SK-N-MC (cell line): ENCODE measurements around the gene ABCD3.

Experiments
- EZH2 ChIP-seq: fragments of 200-600 bp; sonication (generic); IDR thresholded peaks from one replicate; pipeline ENCODE4 v1.6.1; 2017; ENCODE audit warnings: antibody characterized with exemption
- FOXP2 ChIP-seq: optimal IDR thresholded peaks from 2 replicates; pipeline ENCODE3; 2011; ENCODE audit warnings: mild to moderate bottlenecking, moderate library complexity; ENCODE audit not compliant: insufficient read depth; ENCODE audit errors: extremely low read length, control extremely low read depth
- POLR2AphosphoS5 ChIP-seq: IDR thresholded peaks from 2 replicates; pipeline ENCODE4 v1.6.1; 2012; ENCODE audit warnings: mild to moderate bottlenecking, low read depth, low read length, borderline replicate concordance

DNA sequence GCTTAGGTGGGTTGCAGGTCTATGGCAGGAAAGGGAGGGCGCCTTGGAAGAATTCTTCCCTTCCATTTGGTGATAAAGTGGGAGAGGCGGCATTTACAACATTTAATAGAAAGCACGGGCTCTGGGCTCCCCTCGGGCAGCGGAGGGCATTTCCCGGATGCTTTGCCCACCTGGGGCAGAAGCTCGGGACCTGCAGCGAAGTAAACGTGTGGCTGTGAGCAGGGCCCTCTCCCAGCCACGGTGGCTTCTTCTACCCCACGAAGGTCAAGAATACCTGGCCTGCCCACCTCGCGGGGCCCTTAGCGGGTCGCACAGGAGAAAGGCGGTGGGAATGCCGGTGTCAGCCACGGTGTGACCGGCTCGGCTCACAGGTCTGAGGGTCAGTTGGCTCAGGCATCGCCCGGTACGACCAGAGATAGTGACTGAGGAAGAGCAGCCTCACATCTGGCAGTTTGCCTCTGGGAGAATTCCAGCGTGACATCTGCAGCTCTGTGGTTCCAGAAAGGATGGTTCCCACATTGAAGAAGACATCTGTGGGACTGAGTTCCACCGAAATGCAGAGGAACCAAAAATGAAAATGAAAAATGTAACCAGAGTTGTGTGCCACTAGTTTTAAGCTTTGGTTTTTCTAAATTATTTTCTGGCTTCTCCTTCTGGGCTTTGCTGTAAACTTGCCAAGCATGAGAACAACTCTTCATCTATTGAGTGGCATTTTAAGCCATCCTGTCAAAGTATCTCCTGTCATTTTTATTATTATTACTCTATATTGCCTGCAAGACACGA is 124.1 kb downstream of the ABCD3 start:
- TF ChIP-seq FOXP2, result no peak
- no peak for TF ChIP-seq EZH2
- TF ChIP-seq POLR2AphosphoS5, result no peak
